HG03095 (cell line): Measurements from ENCODE around the gene CAMTA1.

Experiments used
- ATAC-seq: cut with Tn5 transposase; IDR thresholded peaks from one replicate; pipeline ENCODE4 v1.9.1; 2021; ENCODE audit warnings: moderate library complexity; ENCODE audit not compliant: unreplicated experiment

Gene CAMTA1

GRCh38 chr1:7671146-7671465, 885.9 kb downstream of the CAMTA1 start:
- no peak for ATAC-seq

GRCh38 chr1:7671676-7672075, 886.4 kb downstream of the CAMTA1 start:
- no peak for ATAC-seq

GRCh38 chr1:7672864-7673263, 887.6 kb downstream of the CAMTA1 start:
- ATAC-seq, result no peak

DNA sequence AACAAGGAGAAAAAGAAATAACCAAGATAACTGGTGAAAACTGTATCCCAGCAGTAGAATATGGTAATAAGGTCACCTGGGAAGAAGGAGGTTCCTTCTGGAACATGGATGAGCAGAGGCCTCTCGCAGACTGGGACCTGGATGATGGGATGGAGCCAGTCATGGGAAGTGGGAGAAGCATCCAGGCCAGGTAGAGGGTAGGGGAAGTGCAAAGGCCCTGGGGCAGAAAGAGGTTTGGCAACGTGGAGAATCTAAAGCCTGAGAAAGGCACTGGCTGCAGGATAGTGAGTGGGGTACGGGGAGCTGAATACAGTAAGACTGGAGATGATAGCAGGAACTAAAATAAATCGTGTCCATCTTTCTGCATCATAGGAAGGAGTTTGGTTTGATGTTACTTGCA, 889.7 kb downstream of the CAMTA1 start:
- ATAC-seq, result no peak

- no peak for ATAC-seq
Observed at GRCh38 chr1:7675431-7676273, 890.4 kb downstream of the CAMTA1 start.

DNA sequence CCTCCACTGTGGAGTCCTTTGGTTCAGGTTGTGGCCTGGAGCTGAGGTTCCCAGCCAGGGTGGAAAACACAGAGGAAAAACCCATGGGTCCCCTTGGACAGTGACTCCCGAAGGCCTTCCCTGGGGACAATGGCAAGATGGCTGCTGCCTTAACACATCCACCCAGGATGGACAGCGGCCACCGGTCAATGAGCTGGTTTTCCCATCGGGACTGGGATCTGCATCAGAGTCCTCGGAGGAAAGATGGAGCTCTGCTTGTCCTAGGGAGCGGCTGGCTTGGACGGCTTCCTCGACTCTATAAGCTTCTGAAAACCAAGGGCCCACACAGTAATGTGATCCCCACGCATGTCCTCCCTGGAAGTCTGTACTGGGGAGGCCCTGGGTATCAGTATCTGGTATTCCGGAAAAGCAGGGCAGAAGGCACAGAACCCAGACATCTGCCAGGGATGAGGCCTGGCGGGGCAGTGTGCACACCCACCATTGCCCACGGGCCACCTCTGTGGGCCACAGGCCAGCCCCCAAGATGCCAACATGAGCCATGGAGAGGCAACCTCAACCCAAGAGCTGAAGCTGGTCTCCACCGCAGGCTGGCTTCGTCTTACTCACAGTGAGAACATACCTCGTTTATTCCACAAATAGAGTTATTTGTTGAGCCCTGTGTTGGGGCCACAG, 891.2 kb downstream of the CAMTA1 start:
- ATAC-seq, result no peak

GRCh38 chr1:7677111-7677510, 891.9 kb downstream of the CAMTA1 start:
- ATAC-seq, result no peak

DNA sequence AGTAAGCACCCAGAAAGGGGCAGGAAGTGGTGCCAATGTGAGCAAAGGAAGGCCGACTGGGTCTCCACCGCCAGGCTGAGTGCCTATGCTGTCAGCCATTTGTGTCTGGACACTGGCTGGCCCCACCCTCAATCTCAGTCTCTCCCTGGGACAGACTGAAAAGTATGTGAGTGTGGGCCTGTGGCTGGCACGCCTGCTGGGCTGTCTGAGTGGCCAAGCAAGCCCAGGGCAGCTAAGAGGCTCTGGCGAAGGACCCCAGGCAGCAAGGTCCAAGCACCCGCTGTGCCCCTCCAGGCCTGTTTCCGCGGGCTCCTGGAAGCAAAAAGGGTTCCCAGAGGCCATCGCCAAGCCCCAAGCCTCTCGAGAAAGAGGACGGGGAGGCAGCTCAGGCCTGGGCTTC, 892.6 kb downstream of the CAMTA1 start:
- no peak for ATAC-seq

DNA sequence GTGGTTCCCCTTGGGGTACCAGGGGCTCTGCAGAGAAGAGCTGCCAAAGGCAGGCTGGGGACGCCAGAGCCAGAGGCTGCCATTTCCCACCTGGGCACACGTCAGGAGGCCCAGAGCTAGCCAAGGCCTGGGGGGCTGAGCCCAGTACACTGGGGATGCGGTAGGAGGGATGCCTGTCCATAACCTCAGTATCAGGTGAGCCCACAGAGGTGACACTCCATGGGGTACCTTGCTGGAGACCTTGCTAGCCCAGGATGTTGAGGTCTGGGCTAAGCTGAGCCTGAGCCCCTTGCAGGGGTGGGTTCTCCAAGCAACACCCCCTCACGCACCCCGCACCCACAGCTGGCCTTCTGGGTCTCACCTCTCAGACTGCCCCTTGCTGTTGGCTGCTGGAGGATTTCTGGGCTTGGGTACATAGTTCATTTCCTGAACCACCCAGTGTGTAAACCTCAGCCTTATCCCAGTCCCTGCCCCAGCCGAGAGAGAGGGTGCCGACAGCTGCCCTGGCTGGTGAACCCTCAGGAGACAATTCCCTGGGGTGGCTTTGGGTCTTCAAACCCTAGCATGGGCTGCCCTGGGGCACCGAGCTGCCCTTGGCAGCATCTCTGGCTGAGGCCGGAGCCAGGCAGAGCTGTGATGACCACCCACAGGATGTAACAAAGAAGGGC, 893.4 kb downstream of the CAMTA1 start:
- no peak for ATAC-seq

GRCh38 chr1:7679159-7679872, 894.1 kb downstream of the CAMTA1 start:
- ATAC-seq, result no peak

GRCh38 chr1:7679873-7680206, 894.6 kb downstream of the CAMTA1 start:
- no peak for ATAC-seq

DNA sequence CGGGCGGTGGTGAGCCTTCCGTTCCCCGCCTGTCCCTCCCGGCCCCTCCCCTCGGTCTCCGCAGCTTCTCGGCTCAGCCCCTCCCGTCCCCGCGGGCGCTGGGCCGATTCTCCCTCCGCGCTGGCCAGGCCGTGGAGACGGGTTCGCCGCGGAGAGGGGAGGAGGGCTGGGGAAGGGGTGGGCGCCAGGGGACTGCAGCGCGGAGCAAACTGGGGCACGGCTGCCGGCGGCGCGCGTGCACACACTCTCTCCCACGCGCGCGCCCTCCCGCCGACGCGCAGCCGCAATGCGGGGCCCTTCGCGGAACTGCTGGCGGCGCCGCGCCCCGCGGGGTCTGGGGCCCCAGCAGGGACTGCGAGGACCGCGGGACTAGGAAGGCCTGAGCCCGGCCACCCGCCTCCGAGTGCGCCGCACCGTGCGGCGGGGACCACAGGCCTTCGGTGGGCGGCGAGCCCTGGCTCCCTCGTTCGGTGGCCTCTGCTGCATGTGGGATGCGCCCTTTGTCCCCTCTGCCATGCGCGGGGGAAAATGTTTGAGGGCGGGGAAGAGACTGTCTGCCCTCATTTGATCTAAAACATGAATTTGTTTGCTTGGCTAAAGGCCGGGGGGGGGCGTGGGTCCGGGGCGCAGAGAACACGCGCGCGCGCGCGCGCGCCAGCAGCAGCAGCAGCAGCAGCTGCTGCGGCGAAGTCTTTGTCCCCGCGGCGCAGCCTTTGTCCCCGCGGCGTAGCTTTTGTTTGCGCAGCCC, 895.1 kb downstream of the CAMTA1 start:
- no peak for ATAC-seq

- ATAC-seq, result no peak
Observed at GRCh38 chr1:7680955-7681268, 895.7 kb downstream of the CAMTA1 start.

DNA sequence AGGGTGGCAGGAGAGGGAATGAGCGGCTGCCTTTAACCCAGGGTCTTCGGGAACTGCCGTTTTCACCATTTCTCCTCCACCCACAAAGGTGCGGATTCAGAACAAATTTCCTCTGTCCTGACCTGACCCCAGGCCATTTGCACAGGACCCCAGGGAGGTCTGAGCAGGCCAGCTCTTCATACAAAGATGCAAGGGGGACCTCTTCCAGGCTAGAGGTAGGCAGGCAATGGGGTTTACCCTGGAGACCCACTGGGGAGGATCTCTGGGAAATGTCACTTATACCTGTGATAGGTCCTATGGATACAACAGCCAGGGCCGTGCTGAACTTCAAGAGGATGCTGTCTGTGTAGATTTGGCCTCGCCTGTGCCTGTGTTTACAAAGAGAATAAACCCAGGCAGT, 896.1 kb downstream of the CAMTA1 start:
- ATAC-seq, result no peak

GRCh38 chr1:7683521-7683920, 898.3 kb downstream of the CAMTA1 start:
- no peak for ATAC-seq

DNA sequence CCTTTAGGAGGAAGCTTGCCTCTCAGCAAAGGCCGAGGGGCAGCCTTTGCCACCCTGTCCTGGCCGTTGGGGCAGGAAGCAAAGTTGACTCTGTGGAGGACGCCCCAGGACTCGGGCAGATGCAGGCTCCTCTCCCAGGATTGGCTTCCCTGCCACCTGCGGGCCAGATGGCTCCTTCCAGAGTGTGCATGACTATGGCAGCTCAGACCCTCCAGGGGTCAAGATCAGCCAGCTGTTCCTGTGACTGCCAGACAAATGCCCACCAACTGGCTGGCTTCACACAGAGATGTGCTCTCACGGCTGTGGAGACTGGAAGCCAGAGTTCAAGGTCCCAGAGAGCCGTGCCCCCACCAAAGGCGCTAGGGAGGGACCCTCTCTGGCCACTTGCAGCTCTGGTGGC, 898.9 kb downstream of the CAMTA1 start:
- ATAC-seq, result no peak

- no peak for ATAC-seq
Observed at GRCh38 chr1:7684861-7685635, 899.8 kb downstream of the CAMTA1 start.

- no peak for ATAC-seq
Observed at GRCh38 chr1:7686301-7686850, 901.1 kb downstream of the CAMTA1 start.

- ATAC-seq, result no peak
Observed at GRCh38 chr1:7687411-7687810, 902.2 kb downstream of the CAMTA1 start.

- no peak for ATAC-seq
Observed at GRCh38 chr1:7688659-7689058, 903.4 kb downstream of the CAMTA1 start.
